CD4-positive, CD25-positive, alpha-beta regulatory T cell (primary cell): Measurements from ENCODE around the gene EVA1C. TPM values are rescaled to one million over a fixed set of nuclear protein-coding genes. Genes with fewer than 3 reads are reported as not detected.
A peak's percentile ranks its signal among the peaks of the same experiment; 100 is the strongest.
"Not testable (repeated sequence)": the region's sequence is repeated elsewhere in the genome, so short reads cannot be mapped to it uniquely, and the experiment has no call there.

ENCODE experiments used
- ATAC-seq, 2 donors: fragments of 150-1000 bp; cut with Tn5 transposase; one replicate each; pipeline ENCODE4 v1.10.0; 2021; ENCODE audit warnings: low read depth in 2 of 2, moderate number of reproducible peaks in 2 of 2, moderate library complexity in 1 of 2
- DNase-seq, 3 donors: peaks; one replicate each; pipeline versions ENCODE4 v3.0.0 to v3.0.0-alpha.2; 2012 to 2022; ENCODE audit warnings: mixed read lengths in 1 of 3
- H3K27ac ChIP-seq: one replicate; pipeline ENCODE4 v1.7.0; 2013; ENCODE audit warnings: mild to moderate bottlenecking, low read length; ENCODE audit not compliant: insufficient read depth, poor library complexity, severe bottlenecking
- H3K27me3 ChIP-seq: one replicate; pipeline ENCODE4 v1.7.0; 2013; ENCODE audit warnings: low read length; ENCODE audit not compliant: control insufficient read depth, insufficient read depth
- H3K36me3 ChIP-seq: one replicate; pipeline ENCODE4 v1.7.0; 2013; ENCODE audit warnings: mild to moderate bottlenecking, low read length, moderate library complexity; ENCODE audit not compliant: control insufficient read depth, insufficient read depth
- H3K4me1 ChIP-seq: 2 replicates; pipeline ENCODE4 v1.7.0; 2013; ENCODE audit warnings: mild to moderate bottlenecking, low read length; ENCODE audit not compliant: insufficient read depth, control insufficient read depth, poor library complexity, severe bottlenecking
- H3K4me3 ChIP-seq: one replicate; pipeline ENCODE4 v1.7.0; 2013; ENCODE audit warnings: low read depth, mild to moderate bottlenecking, low read length, moderate library complexity
- H3K9me3 ChIP-seq, 2 experiments: 1 replicate in 1 of 2; 2 replicates in 1 of 2; pipeline ENCODE4 v1.7.0; 2013; ENCODE audit warnings: low read length in 2 of 2, mild to moderate bottlenecking in 1 of 2, moderate library complexity in 1 of 2; ENCODE audit not compliant: control insufficient read depth in 2 of 2
- H3K27ac Mint-ChIP-seq, 3 donors: one replicate each; pipeline ENCODE4 v1.8.0; 2020 to 2022; ENCODE audit warnings: mild to moderate bottlenecking in 3 of 3, mixed read lengths in 3 of 3, moderate library complexity in 2 of 3
- H3K27me3 Mint-ChIP-seq: one replicate; pipeline ENCODE4 v1.8.0; 2022; ENCODE audit warnings: mild to moderate bottlenecking, mixed read lengths
- H3K36me3 Mint-ChIP-seq: one replicate; pipeline ENCODE4 v1.8.0; 2020; ENCODE audit warnings: mixed read lengths
- H3K4me1 Mint-ChIP-seq, 4 donors: one replicate each; pipeline ENCODE4 v1.8.0; 2020 to 2022; ENCODE audit warnings: mixed read lengths in 4 of 4, mild to moderate bottlenecking in 1 of 4
- H3K4me3 Mint-ChIP-seq, 4 donors: one replicate each; pipeline ENCODE4 v1.8.0; 2020 to 2022; ENCODE audit warnings: mild to moderate bottlenecking in 4 of 4, mixed read lengths in 4 of 4, moderate library complexity in 3 of 4
- H3K9me3 Mint-ChIP-seq, 7 donors: one replicate each; pipeline ENCODE4 v1.8.0; 2020 to 2022; ENCODE audit warnings: mixed read lengths in 7 of 7, mild to moderate bottlenecking in 3 of 7, moderate library complexity in 2 of 7
- polyA plus RNA-seq, 4 donors: library from polyadenylated mRNA; unstranded; fragments of 300-500 nt; fragmentation: Illumina TruSeq; gene quantifications; one replicate each; pipeline ENCODE4 v1.2.3, GENCODE V29; 2021
- total RNA-seq: library from RNA; stranded (reverse); gene quantifications from one replicate; pipeline ENCODE4 v1.2.3, GENCODE V29; 2022

The EVA1C gene
- total and polyA plus RNA-seq, 5 donors from 2014 or later = 6.0 to 10.8 (median 8.3) TPM

- Histone ChIP-seq H3K27me3 (no peaks in the 10 kb centered on the region), H3K9me3 (no peaks in the 10 kb centered on the region), H3K4me3 (no peak overlapping the region), H3K4me1 (no peaks in the 10 kb centered on the region), H3K27ac (no peak overlapping the region), H3K36me3 (no peaks in the 10 kb centered on the region)
- H3K9me3 Mint-ChIP-seq = peaks cover 0 to 12% (median 4%) of the 10 kb centered on the region in 7 donors
- ATAC-seq (no peak), DNase-seq (no peak)
- no peaks in the 10 kb centered on the region for H3K27me3 Mint-ChIP-seq
- H3K27ac Mint-ChIP-seq = no peak overlapping the region
- H3K4me1 Mint-ChIP-seq = peaks cover 0 to 8% (median 2%) of the 10 kb centered on the region in 4 donors
- H3K4me3 Mint-ChIP-seq = no peak overlapping the region
- peaks cover 6% of the 10 kb centered on the region for H3K36me3 Mint-ChIP-seq
These were observed 34.7 kb downstream of the EVA1C start for GRCh38 chr21:32447224-32447623.

- Histone ChIP-seq H3K4me1 (no peaks in the 10 kb centered on the region), H3K27ac (no peak overlapping the region), H3K4me3 (no peak overlapping the region), H3K27me3 (no peaks in the 10 kb centered on the region), H3K36me3 (no peaks in the 10 kb centered on the region), H3K9me3 (no peaks in the 10 kb centered on the region)
- ATAC-seq = no peak
- DNase-seq = no peak
- no peaks in the 10 kb centered on the region for H3K27me3 Mint-ChIP-seq
- no peak overlapping the region for H3K4me3 Mint-ChIP-seq
- H3K4me1 Mint-ChIP-seq = peaks cover 0 to 6% (median 2%) of the 10 kb centered on the region in 4 donors
- no peak overlapping the region for H3K27ac Mint-ChIP-seq
- H3K9me3 Mint-ChIP-seq = peaks cover 0 to 10% (median 2%) of the 10 kb centered on the region in 7 donors
- peaks cover 2% of the 10 kb centered on the region for H3K36me3 Mint-ChIP-seq
These were observed 36.5 kb downstream of the EVA1C start for GRCh38 chr21:32448803-32449594.

- not testable (repeated sequence) for H3K27ac ChIP-seq, H3K4me1 ChIP-seq, H3K36me3 Mint-ChIP-seq, H3K4me3 Mint-ChIP-seq, H3K36me3 ChIP-seq, H3K27me3 ChIP-seq, H3K9me3 ChIP-seq, ATAC-seq, H3K9me3 Mint-ChIP-seq, H3K27me3 Mint-ChIP-seq, DNase-seq, H3K4me1 Mint-ChIP-seq, H3K27ac Mint-ChIP-seq, H3K4me3 ChIP-seq
These were observed 38.6 kb downstream of the EVA1C start for GRCh38 chr21:32450881-32451701.

- not testable (repeated sequence) for H3K27ac Mint-ChIP-seq, ATAC-seq, H3K36me3 ChIP-seq, H3K36me3 Mint-ChIP-seq, H3K27me3 ChIP-seq, H3K4me3 Mint-ChIP-seq, H3K27me3 Mint-ChIP-seq, H3K4me1 ChIP-seq, DNase-seq, H3K9me3 ChIP-seq, H3K4me3 ChIP-seq, H3K9me3 Mint-ChIP-seq, H3K4me1 Mint-ChIP-seq, H3K27ac ChIP-seq
These were observed 39.7 kb downstream of the EVA1C start for GRCh38 chr21:32452191-32452590.

GRCh38 chr21:32452641-32453040, 40.1 kb downstream of the EVA1C start:
- Histone ChIP-seq H3K27me3 (no peaks in the 10 kb centered on the region), H3K36me3 (no peaks in the 10 kb centered on the region), H3K9me3 (no peaks in the 10 kb centered on the region), H3K27ac (no peak overlapping the region), H3K4me1 (no peaks in the 10 kb centered on the region), H3K4me3 (no peak overlapping the region)
- no peaks in the 10 kb centered on the region for H3K9me3 Mint-ChIP-seq
- H3K4me3 Mint-ChIP-seq = no peak overlapping the region
- H3K4me1 Mint-ChIP-seq = peaks cover 0 to 6% (median 2%) of the 10 kb centered on the region in 4 donors
- H3K27me3 Mint-ChIP-seq = no peaks in the 10 kb centered on the region
- DNase-seq (no peak), ATAC-seq (no peak)
- H3K27ac Mint-ChIP-seq = no peak overlapping the region
- H3K36me3 Mint-ChIP-seq = peaks cover 8% of the 10 kb centered on the region

GRCh38 chr21:32455548-32455947, 43.0 kb downstream of the EVA1C start:
- ATAC-seq = no peak

GRCh38 chr21:32456497-32456918, 44.0 kb downstream of the EVA1C start:
- H3K9me3 ChIP-seq = no peaks in the 10 kb centered on the region
- no peaks in the 10 kb centered on the region for H3K27me3 ChIP-seq
- Mint-ChIP-seq H3K27me3 (no peaks in the 10 kb centered on the region), H3K4me3 (no peak overlapping the region), H3K9me3 (peaks cover 0 to 1% (median 0%) of the 10 kb centered on the region in 7 donors), H3K36me3 (peaks cover 29% of the 10 kb centered on the region), H3K4me1 (peaks cover 0 to 2% (median 0%) of the 10 kb centered on the region in 4 donors), H3K27ac (peak overlapping the region in 1 of 3 donors; percentile 32)
- ATAC-seq (no peak), DNase-seq (no peak)
- peaks cover 6% of the 10 kb centered on the region for H3K36me3 ChIP-seq
- H3K4me1 ChIP-seq = no peaks in the 10 kb centered on the region
- H3K4me3 ChIP-seq = no peak overlapping the region
- no peak overlapping the region for H3K27ac ChIP-seq

More at GRCh38 chr21:32455548-32455947, 43.0 kb downstream of the EVA1C start:
- no peaks in the 10 kb centered on the region for H3K4me1 Mint-ChIP-seq
- H3K9me3 Mint-ChIP-seq = peaks cover 0 to 1% (median 0%) of the 10 kb centered on the region in 7 donors
- H3K27ac Mint-ChIP-seq = no peak overlapping the region
- no peak for DNase-seq
- no peaks in the 10 kb centered on the region for H3K4me1 ChIP-seq
- peaks cover 6% of the 10 kb centered on the region for H3K36me3 ChIP-seq
- no peaks in the 10 kb centered on the region for H3K9me3 ChIP-seq
- no peaks in the 10 kb centered on the region for H3K27me3 Mint-ChIP-seq
- H3K27ac ChIP-seq = no peak overlapping the region
- no peak overlapping the region for H3K4me3 Mint-ChIP-seq
- H3K27me3 ChIP-seq = no peaks in the 10 kb centered on the region
- peaks cover 24% of the 10 kb centered on the region for H3K36me3 Mint-ChIP-seq
- no peak overlapping the region for H3K4me3 ChIP-seq
